GM12865 (cell line): ENCODE measurements around the gene DET1.
"Not testable (repeated sequence)": the region's sequence is repeated elsewhere in the genome, so short reads cannot be mapped to it uniquely, and the experiment has no call there.

Experiments
- DNase-seq: peaks from one replicate; pipeline ENCODE4 v3.0.0; 2010; ENCODE audit warnings: low read depth
- H3K4me3 ChIP-seq: 2 replicates; pipeline ENCODE4 v1.5.1; 2011; ENCODE audit warnings: mild to moderate bottlenecking, low read depth, low read length, control low read depth
- CTCF ChIP-seq: IDR thresholded peaks from 2 replicates; pipeline ENCODE4 v1.5.1; 2011; ENCODE audit warnings: low read length, control low read depth, low read depth, inconsistent platforms; ENCODE audit not compliant: insufficient read depth; ENCODE audit errors: missing control alignments

The DET1 gene

GRCh38 chr15:88574655-88575054 lies 28.2 kb upstream of the DET1 start:
- no peak for DNase-seq
- TF ChIP-seq CTCF = no peak

GRCh38 chr15:88574077-88574476 lies 27.6 kb upstream of the DET1 start:
- no peak overlapping the region for H3K4me3 ChIP-seq
- DNase-seq = no peak
- TF ChIP-seq CTCF = no peak

More at GRCh38 chr15:88574655-88575054, 28.2 kb upstream of the DET1 start:
- H3K4me3 ChIP-seq = no peak overlapping the region

GRCh38 chr15:88571852-88572259 lies 25.4 kb upstream of the DET1 start:
- no peak for TF ChIP-seq CTCF
- no peak for DNase-seq
- H3K4me3 ChIP-seq = no peak overlapping the region

GRCh38 chr15:88571153-88571851 lies 24.8 kb upstream of the DET1 start:
- no peak for TF ChIP-seq CTCF
- DNase-seq = no peak
- no peak overlapping the region for H3K4me3 ChIP-seq

- H3K4me3 ChIP-seq = no peak overlapping the region
- TF ChIP-seq CTCF = no peak
- DNase-seq = no peak
Observed at GRCh38 chr15:88568589-88568988, 22.1 kb upstream of the DET1 start.

- H3K4me3 ChIP-seq = no peak overlapping the region
- no peak for DNase-seq
- TF ChIP-seq CTCF = no peak
Observed at GRCh38 chr15:88564741-88565140, 18.3 kb upstream of the DET1 start.

GRCh38 chr15:88563638-88564037 lies 17.2 kb upstream of the DET1 start:
- no peak for TF ChIP-seq CTCF
- DNase-seq = no peak
- H3K4me3 ChIP-seq = no peak overlapping the region

GRCh38 chr15:88559565-88559964 lies 13.1 kb upstream of the DET1 start:
- H3K4me3 ChIP-seq, DNase-seq: not testable (repeated sequence)

GRCh38 chr15:88558026-88558425 lies 11.5 kb upstream of the DET1 start:
- not testable (repeated sequence) for H3K4me3 ChIP-seq

GRCh38 chr15:88548009-88548408 lies 1.5 kb upstream of the DET1 start:
- not testable (repeated sequence) for DNase-seq, H3K4me3 ChIP-seq

More at GRCh38 chr15:88558026-88558425, 11.5 kb upstream of the DET1 start:
- not testable (repeated sequence) for DNase-seq
